HCT116 (cell line): Measurements from ENCODE around the gene SEH1L. TPM values are rescaled to one million over a fixed set of nuclear protein-coding genes. Genes with fewer than 3 reads are reported as not detected.

ENCODE experiments used
- ATAC-seq: fragments of 200-7000 bp; cut with Tn5 transposase; 2 replicates; pipeline ENCODE4 v1.9.1; 2020; ENCODE audit warnings: mild to moderate bottlenecking, moderate library complexity
- BruUV-seq: library from RNA; stranded (reverse); fragments of 400-500 nt; replicated peaks from 2 replicates; lab custom pipeline; 2021; lab: Mats Ljungman, UMichigan
- CTCF ChIA-PET: fragments of 300-600 bp; sonication (Branson Sonifier 250); formaldehyde crosslinking; loops from one replicate; lab custom pipeline; 2021; ENCODE audit warnings: antibody characterized with exemption; lab: Charles Lee
- POLR2A ChIA-PET: fragments of 300-600, 350-600 bp; sonication (Branson Sonifier 250); formaldehyde crosslinking; loops from one replicate; lab custom pipeline; 2021; ENCODE audit warnings: antibody characterized with exemption; lab: Charles Lee
- RAD21 ChIA-PET, 2 experiments: fragments of 300-600 bp; sonication (Branson Sonifier 250); formaldehyde crosslinking; loops; one replicate each; lab custom pipeline; 2023; ENCODE audit warnings: low total read pairs in 2 of 2; ENCODE audit not compliant: uncharacterized antibody in 2 of 2, unreplicated experiment in 2 of 2, low non-redundant PET in 1 of 2; lab: Charles Lee
- DNase-seq: peaks from one replicate; pipeline ENCODE4 v3.0.0-alpha.2; 2010; ENCODE audit warnings: low read depth, low spot score
- H2AFZ ChIP-seq: fragments of 200-600 bp; shearing (Covaris generic), sonication (generic); 2 replicates; pipeline ENCODE4 v1.6.1; 2017; ENCODE audit warnings: low read depth, mixed run types, mixed read lengths, antibody characterized with exemption, low read length; ENCODE audit not compliant: poor library complexity, severe bottlenecking
- H3K27ac ChIP-seq: 2 replicates; pipeline ENCODE4 v1.5.1; 2012; ENCODE audit warnings: low read depth, low read length
- H3K27me3 ChIP-seq: fragments of 200-600 bp; sonication (generic); 2 replicates; pipeline ENCODE4 v1.6.1; 2016; ENCODE audit warnings: mixed run types, low read length, mixed read lengths; ENCODE audit not compliant: insufficient read depth
- H3K36me3 ChIP-seq, 2 experiments: fragments of 200-500 bp in 1 of 2; fragments of 200-600 bp in 1 of 2; sonication (Bioruptor generic) in 1 of 2; sonication (generic) in 1 of 2; 2 replicates each; pipeline versions ENCODE4 v1.5.1 to v1.6.1; 2014 to 2016; ENCODE audit warnings: low read length in 2 of 2, inconsistent platforms in 1 of 2, mixed read lengths in 1 of 2, mixed run types in 1 of 2; ENCODE audit not compliant: insufficient read depth in 2 of 2, control insufficient read depth in 1 of 2
- H3K4me1 ChIP-seq, 2 experiments: fragments of 200-600 bp in 1 of 2; sonication (generic) in 1 of 2; 2 replicates each; pipeline versions ENCODE4 v1.5.1 to v1.6.1; 2012 to 2017; ENCODE audit warnings: low read length in 2 of 2, inconsistent platforms in 1 of 2, mild to moderate bottlenecking in 1 of 2, mixed read lengths in 1 of 2, mixed run types in 1 of 2, moderate library complexity in 1 of 2; ENCODE audit not compliant: insufficient read depth in 2 of 2, control insufficient read depth in 1 of 2
- H3K4me2 ChIP-seq: fragments of 200-600 bp; sonication (generic); 2 replicates; pipeline ENCODE4 v1.6.1; 2017; ENCODE audit warnings: mixed run types, low read length, mixed read lengths
- H3K4me3 ChIP-seq, 2 experiments: fragments of 200-600 bp in 1 of 2; sonication (generic) in 1 of 2; replicated peaks in 1 of 2; 2 replicates each; pipeline ENCODE4 v1.5.1; 2011 to 2016; ENCODE audit warnings: low read length in 2 of 2, control low read depth in 1 of 2, low read depth in 1 of 2, mild to moderate bottlenecking in 1 of 2, mixed read lengths in 1 of 2, mixed run types in 1 of 2
- H3K79me2 ChIP-seq: fragments of 200-600 bp; sonication (generic); 2 replicates; pipeline ENCODE4 v1.6.1; 2017; ENCODE audit warnings: mild to moderate bottlenecking, mixed run types, low read length, moderate library complexity, mixed read lengths; ENCODE audit not compliant: insufficient read depth
- H3K9ac ChIP-seq: fragments of 200-600 bp; sonication (generic); 2 replicates; pipeline ENCODE4 v1.6.1; 2016; ENCODE audit warnings: low read length, mixed read lengths
- H3K9me2 ChIP-seq: fragments of 200-600 bp; sonication (generic), shearing (Covaris generic); 2 replicates; pipeline ENCODE4 v1.6.1; 2017; ENCODE audit warnings: mixed run types, mild to moderate bottlenecking, moderate library complexity; ENCODE audit not compliant: insufficient read depth
- H3K9me3 ChIP-seq, 2 experiments: fragments of 200-500 bp in 1 of 2; fragments of 200-600 bp in 1 of 2; sonication (Bioruptor generic) in 1 of 2; sonication (generic) in 1 of 2; 2 replicates each; pipeline ENCODE4 v1.6.1; 2014 to 2017; ENCODE audit warnings: low read length in 2 of 2, mixed read lengths in 2 of 2, inconsistent platforms in 1 of 2, low read depth in 1 of 2, mild to moderate bottlenecking in 1 of 2, mixed run types in 1 of 2, moderate library complexity in 1 of 2; ENCODE audit not compliant: control insufficient read depth in 1 of 2, insufficient read depth in 1 of 2
- H4K20me1 ChIP-seq: fragments of 200-600 bp; sonication (generic), shearing (Covaris generic); 2 replicates; pipeline ENCODE4 v1.6.1; 2017; ENCODE audit warnings: mixed run types, mild to moderate bottlenecking, moderate library complexity; ENCODE audit not compliant: insufficient read depth
- CBX3 ChIP-seq: IDR thresholded peaks from 2 replicates; pipeline ENCODE4 v1.6.1; 2012; ENCODE audit warnings: low read depth
- CEBPB ChIP-seq: IDR thresholded peaks from 2 replicates; pipeline ENCODE4 v1.6.1; 2012; ENCODE audit warnings: low read depth
- CTCF ChIP-seq, 3 experiments: fragments of 200-600 bp in 1 of 3; sonication (generic) in 1 of 3; IDR thresholded peaks in 2 of 3; conservative IDR thresholded peaks in 1 of 3; 2 replicates each; pipeline ENCODE4 v1.5.1; 2012 to 2017; ENCODE audit warnings: low read depth in 2 of 3, low read length in 2 of 3, antibody characterized with exemption in 1 of 3, borderline replicate concordance in 1 of 3, control low read depth in 1 of 3, mild to moderate bottlenecking in 1 of 3, mixed read lengths in 1 of 3, mixed run types in 1 of 3, moderate library complexity in 1 of 3; ENCODE audit not compliant: insufficient read depth in 1 of 3
- ELF1 ChIP-seq: IDR thresholded peaks from 2 replicates; pipeline ENCODE4 v1.6.1; 2012; ENCODE audit warnings: low read depth, borderline replicate concordance
- EZH2 ChIP-seq: fragments of 200-600 bp; sonication (generic); IDR thresholded peaks from 2 replicates; pipeline ENCODE4 v1.6.1; 2017; ENCODE audit warnings: antibody characterized with exemption, mixed run types
- FOSL1 ChIP-seq: IDR thresholded peaks from 2 replicates; pipeline ENCODE4 v1.6.1; 2012; ENCODE audit warnings: low read depth
- JUND ChIP-seq: IDR thresholded peaks from 2 replicates; pipeline ENCODE4 v1.6.1; 2012
- MAX ChIP-seq: IDR thresholded peaks from 2 replicates; pipeline ENCODE4 v1.6.1; 2012
- POLR2A ChIP-seq: IDR thresholded peaks from 2 replicates; pipeline ENCODE4 v1.7.0; 2011; ENCODE audit warnings: borderline replicate concordance; ENCODE audit not compliant: insufficient read depth, insufficient read length; ENCODE audit errors: extremely low read depth
- POLR2AphosphoS5 ChIP-seq: IDR thresholded peaks from 2 replicates; pipeline ENCODE4 v1.6.1; 2011; ENCODE audit warnings: mild to moderate bottlenecking, low read depth, low read length, moderate library complexity
- RAD21 ChIP-seq: IDR thresholded peaks from 2 replicates; pipeline ENCODE4 v1.6.1; 2012; ENCODE audit warnings: low read depth, mild to moderate bottlenecking
- SIN3A ChIP-seq: IDR thresholded peaks from 2 replicates; pipeline ENCODE4 v1.6.1; 2012; ENCODE audit warnings: low read depth
- SP1 ChIP-seq: IDR thresholded peaks from 2 replicates; pipeline ENCODE4 v1.6.1; 2012; ENCODE audit warnings: low read depth
- SRF ChIP-seq: IDR thresholded peaks from 2 replicates; pipeline ENCODE4 v1.6.1; 2012; ENCODE audit warnings: low read depth
- TCF7L2 ChIP-seq: IDR thresholded peaks from 2 replicates; pipeline ENCODE4 v1.7.0; 2011; ENCODE audit warnings: borderline replicate concordance, inconsistent platforms; ENCODE audit not compliant: insufficient read depth, insufficient read length; ENCODE audit errors: extremely low read depth
- YY1 ChIP-seq: IDR thresholded peaks from 2 replicates; pipeline ENCODE4 v1.6.1; 2011; ENCODE audit warnings: low read length, low read depth, moderate library complexity, mild to moderate bottlenecking; ENCODE audit not compliant: insufficient replicate concordance; ENCODE audit errors: extremely low read depth
- ZBTB33 ChIP-seq: IDR thresholded peaks from 2 replicates; pipeline ENCODE4 v1.6.1; 2011; ENCODE audit warnings: mild to moderate bottlenecking, low read length, moderate library complexity; ENCODE audit not compliant: insufficient replicate concordance; ENCODE audit errors: extremely low read depth
- ZFX ChIP-seq: fragments of 450-650 bp; IDR thresholded peaks from 2 replicates; pipeline ENCODE4 v1.6.1; 2017
- ZNF274 ChIP-seq: fragments of 200-500 bp; sonication (Bioruptor generic); IDR thresholded peaks from 2 replicates; pipeline ENCODE4 v1.6.1; 2014; ENCODE audit warnings: mild to moderate bottlenecking, low read depth, low read length, inconsistent platforms
- intact Hi-C: fragments of 100-400 bp; cut with micrococcal nuclease; formaldehyde crosslinking; loops from 2 replicates; pipeline ENCODE4 v1.10.0; 2022
- total RNA-seq: library from RNA; stranded (reverse); gene quantifications from one replicate; pipeline ENCODE4 v1.2.1, GENCODE V29; 2021; ENCODE audit not compliant: unreplicated experiment
- TF ChIP-seq, protein P1 (sequence below): IDR thresholded peaks from 2 replicates; pipeline ENCODE4 v1.6.1; 2012

Gene SEH1L
- total RNA-seq, 1 experiment from 2014 or later = 83.7 TPM

GRCh38 chr18:12943215-12943614 lies 4.6 kb upstream of the SEH1L start (continued):
- TF ChIP-seq CTCF (IDR thresholded peaks at IDR 0.05 in 2 of 3, conservative IDR thresholded peaks at IDR 0.05 in 1 of 3; ENCODE audit: borderline replicate concordance in 1 of 3, insufficient read depth in 1 of 3, low read depth in 2 of 3, low read length in 2 of 3) = no peak
- no peak for TF ChIP-seq FOSL1
- TF ChIP-seq EZH2 = no peak
- TF ChIP-seq, all 23 proteins: peak for 0

GRCh38 chr18:12944709-12945108 lies 3.1 kb upstream of the SEH1L start:
- intact Hi-C loops = loop anchor here (5.0 to 10.0 kb wide), 2 partner anchors 537 to 690 kb away; partner anchors contain the start of gene PRELID3A

More at GRCh38 chr18:12944709-12945108, 3.1 kb upstream of the SEH1L start:
- no TSS peak for BruUV-seq
- H3K4me1 ChIP-seq = peaks cover 11 to 23% of the 10 kb centered on the region in 2 experiments; a peak in 3 of 4 replicates
- RAD21 ChIA-PET = no interaction called here
- no peak overlapping the region for H2AFZ ChIP-seq
- no peak overlapping the region for H3K4me3 ChIP-seq
- H3K9me3 ChIP-seq = no peaks in the 10 kb centered on the region
- no peak overlapping the region for H3K9ac ChIP-seq
- TF ChIP-seq CTCF (IDR thresholded peaks at IDR 0.05 in 2 of 3, conservative IDR thresholded peaks at IDR 0.05 in 1 of 3; ENCODE audit: borderline replicate concordance in 1 of 3, insufficient read depth in 1 of 3, low read depth in 2 of 3, low read length in 2 of 3) = no peak
- TF ChIP-seq SP1 = no peak
- TF ChIP-seq EZH2 = no peak
- TF ChIP-seq TCF7L2 = no peak
- TF ChIP-seq, protein P1, sequence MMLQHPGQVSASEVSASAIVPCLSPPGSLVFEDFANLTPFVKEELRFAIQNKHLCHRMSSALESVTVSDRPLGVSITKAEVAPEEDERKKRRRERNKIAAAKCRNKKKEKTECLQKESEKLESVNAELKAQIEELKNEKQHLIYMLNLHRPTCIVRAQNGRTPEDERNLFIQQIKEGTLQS = no peak
- no peak for TF ChIP-seq MAX
- TF ChIP-seq ELF1 = no peak
- TF ChIP-seq ZFX = no peak
- no peak for TF ChIP-seq ZNF274
- TF ChIP-seq YY1 = no peak
- no peak for TF ChIP-seq CEBPB
- TF ChIP-seq ZBTB33 = no peak
- TF ChIP-seq RAD21 = no peak
- TF ChIP-seq SIN3A = no peak
- TF ChIP-seq CBX3 = no peak
- TF ChIP-seq SRF = no peak
- no peak for TF ChIP-seq POLR2A
- no peak for TF ChIP-seq POLR2AphosphoS5
- TF ChIP-seq JUND = no peak
- no peak for TF ChIP-seq FOSL1
- peaks cover under 1 to 2% of the 10 kb centered on the region in 2 experiments; a peak in 1 of 4 replicates for H3K36me3 ChIP-seq
- DNase-seq = no peak
- no peaks in the 10 kb centered on the region for H3K27me3 ChIP-seq
- no peak for ATAC-seq
- H4K20me1 ChIP-seq = no peaks in the 10 kb centered on the region
- no peaks in the 10 kb centered on the region for H3K9me2 ChIP-seq
- POLR2A ChIA-PET = no interaction called here
- no peak overlapping the region for H3K4me2 ChIP-seq
- CTCF ChIA-PET = interaction anchor here (0.8 kb wide), 1 partner anchor 10 kb away, joined by 3 read pairs; no protein-coding TSS in a partner anchor
- H3K79me2 ChIP-seq = peaks cover 22% of the 10 kb centered on the region
- no peak overlapping the region for H3K27ac ChIP-seq
